AG10803 (cell line): ENCODE results near the gene PCDHB1.

Experiments
- DNase-seq: peaks from one replicate; pipeline ENCODE4 v3.0.0; 2010; ENCODE audit warnings: low read depth
- H3K4me3 ChIP-seq: 2 replicates; pipeline ENCODE4 v1.5.1; 2011; ENCODE audit warnings: mild to moderate bottlenecking, low read length, control low read depth
- CTCF ChIP-seq: conservative IDR thresholded peaks from 2 replicates; pipeline ENCODE4 v1.5.1; 2011; ENCODE audit warnings: mild to moderate bottlenecking, low read length, control low read depth, inconsistent platforms

Gene PCDHB1

DNA sequence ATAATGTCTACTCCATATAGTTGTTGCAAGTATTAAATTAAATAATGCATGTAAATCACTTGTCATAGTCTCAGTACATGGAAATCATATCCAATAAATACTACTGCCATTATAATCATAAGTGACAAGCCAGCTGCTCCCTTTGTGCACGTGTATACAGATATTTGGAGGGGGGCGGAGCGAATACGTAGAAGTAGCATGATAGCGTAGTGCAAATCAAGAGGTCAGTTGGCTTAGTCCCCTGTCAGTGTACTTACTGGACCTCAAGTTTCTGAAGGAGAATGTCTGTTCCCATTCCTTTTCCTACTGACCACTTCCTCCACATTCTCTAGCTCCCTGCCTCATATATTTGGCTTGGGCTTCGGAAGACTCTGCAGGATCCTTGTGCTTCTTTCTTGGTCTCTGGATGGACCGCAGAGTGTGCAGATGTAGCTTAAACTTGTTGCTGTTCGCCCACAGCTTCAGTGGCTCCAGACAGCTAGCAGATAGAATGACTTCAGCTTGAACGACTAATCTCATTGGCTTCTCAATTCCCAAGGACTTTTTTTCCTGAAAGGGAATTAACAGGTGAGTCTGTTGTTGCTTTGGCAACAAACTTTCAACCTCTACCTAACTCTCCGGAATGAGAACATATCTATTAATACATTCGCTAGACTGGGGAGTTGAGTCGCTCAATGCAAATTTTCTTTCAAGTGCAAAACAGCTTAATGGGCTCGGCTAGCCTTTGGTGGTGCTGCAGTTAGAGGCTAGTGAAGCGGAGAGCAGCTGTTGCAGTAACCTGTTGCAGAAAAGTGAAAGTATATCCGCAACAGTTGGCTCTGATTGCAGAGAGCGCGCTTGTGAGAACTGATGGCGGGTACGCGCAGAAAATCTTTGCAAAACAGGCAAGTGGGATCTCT is at the start of gene PCDHB1:
PCDHB1 (plus strand) TSS at position 753 of the 899 bp plus-strand sequence; CDS start at position 850, 97 bp downstream.
- no peak for TF ChIP-seq CTCF
- no peak for DNase-seq
- peak within 1 kb of the TSS; percentile 46 for H3K4me3 ChIP-seq

DNA sequence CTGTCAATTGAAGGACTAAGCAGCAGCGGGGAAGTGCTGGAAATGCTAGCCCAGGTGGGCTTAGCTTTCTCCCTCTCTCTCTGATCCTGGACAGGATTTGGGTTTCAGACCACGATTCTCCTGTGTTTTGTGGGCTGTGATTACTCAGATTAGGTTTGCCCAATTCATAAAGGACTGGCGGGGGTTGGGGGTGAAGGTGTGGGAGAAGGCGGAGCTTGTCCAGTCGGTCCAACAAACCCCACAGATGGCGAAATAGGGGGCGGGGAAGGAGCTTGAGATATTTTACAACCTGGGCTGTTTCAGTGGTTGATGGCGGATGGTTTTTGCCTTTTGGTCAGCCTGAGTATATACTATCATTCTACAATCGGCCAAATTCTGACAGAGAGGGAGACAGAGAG is 49.7 kb upstream of the PCDHB1 start:
- H3K4me3 ChIP-seq: no peak overlapping the region
- DNase-seq: no peak
- no peak for TF ChIP-seq CTCF

DNA sequence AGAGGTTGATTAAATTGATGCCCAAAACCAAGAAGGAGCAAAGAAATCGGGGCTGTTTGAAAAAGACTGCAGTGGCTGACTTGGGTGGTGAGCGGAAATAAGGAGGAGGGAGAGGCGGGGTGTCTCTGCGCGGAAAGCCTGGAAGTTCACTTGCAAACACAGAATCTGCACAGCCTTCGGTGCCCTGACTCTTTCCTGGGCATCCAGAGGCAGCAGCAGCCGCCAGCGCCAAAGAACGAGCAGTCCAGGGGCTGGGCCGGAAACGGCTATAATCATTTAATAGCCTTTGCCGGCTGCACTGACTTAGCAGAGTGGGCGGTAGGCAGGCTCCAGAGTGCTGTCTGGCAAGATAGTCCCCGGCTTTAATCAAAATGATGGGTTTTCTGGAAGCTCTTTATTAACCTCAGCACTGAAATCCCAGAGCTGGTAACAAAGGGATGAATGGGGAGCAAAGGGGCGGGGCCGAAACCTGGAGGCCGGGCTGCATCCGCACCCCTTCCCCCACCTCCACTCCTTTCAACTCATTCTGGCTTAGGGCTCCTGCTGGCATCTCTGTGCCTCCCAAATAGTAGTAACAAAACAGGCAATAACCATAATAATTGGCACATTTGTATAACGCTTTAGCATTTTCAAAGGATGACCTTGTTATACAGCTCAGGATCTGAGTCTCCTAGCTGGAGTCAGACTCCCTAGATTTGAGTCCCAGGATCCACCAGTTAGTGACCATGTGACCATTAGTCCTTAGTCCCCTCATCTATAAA is 49.1 kb upstream of the PCDHB1 start:
- no peak for DNase-seq
- no peak overlapping the region for H3K4me3 ChIP-seq
- no peak for TF ChIP-seq CTCF

- no peak for TF ChIP-seq CTCF
- no peak overlapping the region for H3K4me3 ChIP-seq
- DNase-seq: no peak
Measured at GRCh38 chr5:141002605-141002965, 48.6 kb upstream of the PCDHB1 start.

DNA sequence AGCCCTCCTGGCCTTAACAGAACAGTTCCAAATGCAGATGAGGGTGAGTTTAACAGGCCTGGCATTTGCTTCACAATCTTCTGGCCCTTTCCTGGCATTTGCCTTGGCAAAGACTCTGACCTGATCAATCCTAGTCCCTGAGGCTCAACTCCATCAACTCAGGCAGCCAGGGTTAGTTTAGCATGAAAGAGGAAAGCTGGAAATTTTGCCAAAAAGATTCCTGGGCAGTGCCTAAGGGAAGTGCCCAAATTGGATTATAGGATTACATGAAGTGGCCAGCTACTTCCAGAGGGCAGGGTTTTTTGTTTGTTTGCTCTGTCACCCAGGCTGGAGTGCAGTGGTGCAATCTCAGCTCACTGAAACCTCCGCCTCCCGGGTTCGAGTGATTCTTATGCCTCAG is 48.1 kb upstream of the PCDHB1 start:
- no peak for DNase-seq
- no peak for TF ChIP-seq CTCF
- H3K4me3 ChIP-seq: no peak overlapping the region

DNA sequence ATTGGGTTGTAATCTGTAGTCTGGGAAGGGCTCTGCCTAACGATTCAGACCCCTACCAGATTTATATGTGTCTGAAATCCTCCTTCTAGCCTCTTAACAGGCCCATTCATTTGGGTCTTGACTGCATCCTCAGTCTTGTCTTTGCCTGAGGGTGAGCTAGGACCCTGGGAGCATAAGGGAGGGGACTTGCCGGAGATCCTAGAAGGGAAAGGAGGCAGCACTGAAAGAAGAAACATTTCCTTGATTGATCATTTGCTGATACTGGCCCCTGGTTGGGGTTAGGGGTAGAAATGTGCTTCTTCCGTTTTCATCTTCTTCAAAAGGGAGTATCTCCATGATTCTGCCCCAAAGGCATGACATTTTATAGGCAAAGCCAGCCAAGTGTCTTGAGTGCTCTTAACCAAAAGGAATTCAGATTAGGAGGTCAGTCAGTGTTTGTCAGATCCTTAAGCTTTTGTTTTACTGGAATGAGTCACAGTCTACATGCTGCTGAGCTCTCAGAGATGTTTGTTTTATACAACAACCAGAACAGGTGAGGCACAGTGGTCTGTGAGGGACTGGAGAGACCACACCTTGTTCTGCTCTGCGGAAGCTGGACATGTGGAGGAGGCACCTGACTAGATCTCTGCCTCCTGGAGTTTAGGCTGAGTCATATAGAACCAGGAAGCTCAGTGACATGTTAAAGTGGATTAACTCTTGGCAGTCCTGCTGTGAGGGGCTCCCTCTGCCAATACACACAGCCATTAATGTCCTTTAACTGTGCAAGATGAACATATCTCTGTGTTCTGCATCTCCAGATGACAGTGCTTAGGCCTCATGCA is 47.2 kb upstream of the PCDHB1 start:
- TF ChIP-seq CTCF: no peak
- no peak for DNase-seq
- no peak overlapping the region for H3K4me3 ChIP-seq
